C4-2B (cell line): ENCODE measurements around the gene ACSL4.

Experiments used
- CTCF ChIP-seq: fragments of 450-650 bp; conservative IDR thresholded peaks from 2 replicates; pipeline ENCODE4 v1.5.1; 2017; ENCODE audit warnings: mild to moderate bottlenecking
- ZFX ChIP-seq: fragments of 450-650 bp; IDR thresholded peaks from 2 replicates; pipeline ENCODE4 v1.6.1; 2017

GRCh38 chrX:109696146-109696740 is 36.8 kb downstream of the ACSL4 start:
- TF ChIP-seq CTCF (no peak), ZFX (no peak)
